Measurements from ENCODE around the gene ACTR3C. TPM values are rescaled to one million over a fixed set of nuclear protein-coding genes. Genes with fewer than 3 reads are reported as not detected.
A peak's percentile ranks its signal among the peaks of the same experiment; 100 is the strongest.

ACTR3C gene
- total RNA-seq, 4 donors from 2014 or later: 8.3 to 25.6 (median 17.4) TPM

GRCh38 chr7:150325901-150326300, 2.6 kb upstream of the ACTR3C start:
- intact Hi-C loops (cut with DNase I): no loop called here
- no peak overlapping the region for H3K27ac ChIP-seq
- H3K4me1 ChIP-seq: peaks cover 17 to 61% (median 19%) of the 10 kb centered on the region in 3 donors
- TF ChIP-seq CTCF (IDR thresholded peaks at IDR 0.05) (no peak), POLR2A (IDR thresholded peaks at IDR 0.05) (no peak)
- WGBS, 2 donors: 89 to 100% methylated on average over 2 to 6 of the region's 6 CpGs
- H3K4me3 ChIP-seq: no peak overlapping the region
- H3K9me3 ChIP-seq: no peaks in the 10 kb centered on the region
- peaks cover 0 to 53% (median 4%) of the 10 kb centered on the region in 3 donors for H3K36me3 ChIP-seq
- DNase-seq: no peak
- peaks cover 0 to 7% (median 0%) of the 10 kb centered on the region in 4 donors for H3K27me3 ChIP-seq

GRCh38 chr7:150325110-150325611, 1.8 kb upstream of the ACTR3C start:
- intact Hi-C loops (cut with DNase I): no loop called here
- Histone ChIP-seq H3K9me3 (no peaks in the 10 kb centered on the region), H3K4me3 (no peak overlapping the region), H3K27me3 (peaks cover 0 to 7% (median 0%) of the 10 kb centered on the region in 4 donors), H3K36me3 (peaks cover 0 to 45% (median 4%) of the 10 kb centered on the region in 3 donors), H3K4me1 (peaks cover 17 to 67% (median 23%) of the 10 kb centered on the region in 3 donors), H3K27ac (peak overlapping the region; percentile 39 to 96 (median 86))
- DNase-seq: no peak
- WGBS, 2 donors: 76 to 97% methylated on average over 8 to 10 of the region's 10 CpGs
- TF ChIP-seq POLR2A (IDR thresholded peaks at IDR 0.05) (no peak), CTCF (IDR thresholded peaks at IDR 0.05) (no peak)

- DNase-seq: no peak
- H3K9me3 ChIP-seq: no peaks in the 10 kb centered on the region
- peaks cover 0 to 7% (median 0%) of the 10 kb centered on the region in 4 donors for H3K27me3 ChIP-seq
- peak overlapping the region; percentile 79 to 98 (median 95) for H3K27ac ChIP-seq
- TF ChIP-seq CTCF (IDR thresholded peaks at IDR 0.05) (no peak), POLR2A (IDR thresholded peaks at IDR 0.05) (no peak)
- H3K36me3 ChIP-seq: peaks cover 0 to 39% (median 4%) of the 10 kb centered on the region in 3 donors
- H3K4me3 ChIP-seq: peak overlapping the region; percentile 65 to 88 (median 79)
- peaks cover 17 to 67% (median 24%) of the 10 kb centered on the region in 3 donors for H3K4me1 ChIP-seq
- intact Hi-C loops (cut with DNase I): no loop called here
- WGBS, 2 donors: 36 to 46% methylated on average over 10 to 12 of the region's 12 CpGs
Measured at GRCh38 chr7:150324373-150324961, 1.1 kb upstream of the ACTR3C start.

- H3K27me3 ChIP-seq: peaks cover 0 to 7% (median 0%) of the 10 kb centered on the region in 4 donors
- H3K4me3 ChIP-seq: peak overlapping the region; percentile 65 to 88 (median 79)
- WGBS, 2 donors: 14 to 24% methylated on average over 13 to 16 of the region's 16 CpGs
- H3K27ac ChIP-seq: peak overlapping the region; percentile 79 to 98 (median 95)
- H3K9me3 ChIP-seq: no peaks in the 10 kb centered on the region
- peaks cover 17 to 71% (median 24%) of the 10 kb centered on the region in 3 donors for H3K4me1 ChIP-seq
- intact Hi-C loops (cut with DNase I): no loop called here
- H3K36me3 ChIP-seq: peaks cover 0 to 32% (median 4%) of the 10 kb centered on the region in 3 donors
- DNase-seq: no peak
- TF ChIP-seq POLR2A (IDR thresholded peaks at IDR 0.05): no peak
- peak in 1 of 6 experiments; percentile 0 for TF ChIP-seq CTCF (IDR thresholded peaks at IDR 0.05)
Measured at GRCh38 chr7:150323682-150324372, 482 bp upstream of the ACTR3C start.
